ENCODE results near the gene KDM2B.

GRCh38 chr12:121545480-121545879 is 35.3 kb downstream of the KDM2B start:
- TF ChIP-seq CTCF (IDR thresholded peaks at IDR 0.05) (no peak), POLR2A (IDR thresholded peaks at IDR 0.05) (no peak)
